BJ (cell line): ENCODE measurements around the gene FREM3. TPM values are rescaled to one million over a fixed set of nuclear protein-coding genes. Genes with fewer than 3 reads are reported as not detected.

Experiments used
- CTCF ChIA-PET: fragments of 350-600 bp; formaldehyde crosslinking; extraction: SDS; loops from one replicate; lab custom pipeline; 2021; ENCODE audit warnings: antibody characterized with exemption, inconsistent platforms; lab: Yijun Ruan, JAX
- POLR2A ChIA-PET: fragments of 300-600 bp; sonication (Branson Sonifier 250); formaldehyde crosslinking; extraction: SDS; loops from one replicate; lab custom pipeline; 2021; ENCODE audit warnings: antibody characterized with exemption; lab: Charles Lee
- DNase-seq: peaks from one replicate; pipeline ENCODE4 v3.0.0-alpha.2; 2011; ENCODE audit warnings: low read depth
- H3K27me3 ChIP-seq: 2 replicates; pipeline ENCODE4 v1.6.0; 2011; ENCODE audit warnings: low read length; ENCODE audit not compliant: control insufficient read depth, insufficient read depth
- H3K36me3 ChIP-seq: 2 replicates; pipeline ENCODE4 v1.5.1; 2011; ENCODE audit warnings: low read length; ENCODE audit not compliant: control insufficient read depth, insufficient read depth
- H3K4me3 ChIP-seq: 2 replicates; pipeline ENCODE4 v1.5.1; 2011; ENCODE audit warnings: low read depth, mild to moderate bottlenecking, control low read depth, low read length
- polyA plus RNA-seq: library from polyadenylated mRNA; depleted of rRNA; stranded (reverse); fragments of >200 nt; gene quantifications from 2 replicates; pipeline ENCODE4 v1.2.3, GENCODE V29; 2011
- TF ChIP-seq, protein P1 (sequence below): IDR thresholded peaks from 2 replicates; pipeline ENCODE4 v1.5.1; 2011; ENCODE audit warnings: low read depth, mild to moderate bottlenecking, control low read depth, inconsistent platforms, low read length, moderate library complexity; ENCODE audit not compliant: insufficient read depth

Gene FREM3
- polyA plus RNA-seq, 1 experiment, result not detected

DNA sequence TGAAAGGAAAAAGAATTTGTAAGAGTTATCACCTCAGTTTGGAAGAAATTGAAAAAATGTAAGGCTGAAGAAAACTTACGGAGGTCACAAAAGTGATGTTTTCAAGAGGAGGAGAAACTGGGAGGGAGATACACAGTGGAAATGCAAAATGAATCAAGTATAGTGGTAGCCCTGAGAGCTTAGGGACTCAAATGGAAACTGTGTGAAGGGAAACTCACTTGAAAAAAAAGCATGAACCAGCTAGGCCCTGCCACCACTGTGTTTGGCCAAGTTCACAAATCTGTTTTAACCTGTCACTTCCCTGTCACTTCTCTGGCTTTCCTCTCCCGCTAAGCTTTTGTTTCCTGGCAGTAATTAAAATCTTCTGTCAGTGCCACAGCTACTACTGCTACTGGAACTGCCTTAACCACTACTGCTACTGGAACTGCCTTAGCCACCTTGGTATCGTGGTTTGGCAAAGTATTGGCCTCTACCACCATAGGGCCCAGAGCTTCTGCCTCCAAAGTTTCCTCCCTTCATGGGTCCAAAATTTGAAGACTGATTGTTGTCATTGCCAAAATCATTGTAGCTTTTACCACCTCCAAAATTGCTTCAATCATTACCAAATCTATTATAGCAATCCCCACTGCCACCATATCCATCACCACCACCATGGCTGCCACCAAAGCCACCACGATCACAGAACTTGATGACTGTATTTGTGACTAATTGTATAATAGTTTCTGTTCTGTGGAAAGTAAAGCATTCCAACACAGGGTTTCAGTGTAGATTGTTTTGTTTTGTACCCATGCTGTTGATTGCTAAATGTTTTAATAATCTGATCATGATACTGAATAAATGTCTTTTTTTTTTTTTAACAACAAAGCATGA is 145.5 kb downstream of the FREM3 start:
- ChIA-PET CTCF (interaction anchor here (0.6 kb wide), 1 partner anchor 28 kb away, joined by 4 read pairs; no protein-coding TSS in a partner anchor), POLR2A (no interaction called here)
- peaks cover 5% of the 10 kb centered on the region for H3K36me3 ChIP-seq
- TF ChIP-seq, protein P1, sequence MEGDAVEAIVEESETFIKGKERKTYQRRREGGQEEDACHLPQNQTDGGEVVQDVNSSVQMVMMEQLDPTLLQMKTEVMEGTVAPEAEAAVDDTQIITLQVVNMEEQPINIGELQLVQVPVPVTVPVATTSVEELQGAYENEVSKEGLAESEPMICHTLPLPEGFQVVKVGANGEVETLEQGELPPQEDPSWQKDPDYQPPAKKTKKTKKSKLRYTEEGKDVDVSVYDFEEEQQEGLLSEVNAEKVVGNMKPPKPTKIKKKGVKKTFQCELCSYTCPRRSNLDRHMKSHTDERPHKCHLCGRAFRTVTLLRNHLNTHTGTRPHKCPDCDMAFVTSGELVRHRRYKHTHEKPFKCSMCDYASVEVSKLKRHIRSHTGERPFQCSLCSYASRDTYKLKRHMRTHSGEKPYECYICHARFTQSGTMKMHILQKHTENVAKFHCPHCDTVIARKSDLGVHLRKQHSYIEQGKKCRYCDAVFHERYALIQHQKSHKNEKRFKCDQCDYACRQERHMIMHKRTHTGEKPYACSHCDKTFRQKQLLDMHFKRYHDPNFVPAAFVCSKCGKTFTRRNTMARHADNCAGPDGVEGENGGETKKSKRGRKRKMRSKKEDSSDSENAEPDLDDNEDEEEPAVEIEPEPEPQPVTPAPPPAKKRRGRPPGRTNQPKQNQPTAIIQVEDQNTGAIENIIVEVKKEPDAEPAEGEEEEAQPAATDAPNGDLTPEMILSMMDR, result no peak
- DNase-seq, result no peak
- H3K27me3 ChIP-seq, result no peaks in the 10 kb centered on the region
- no peak overlapping the region for H3K4me3 ChIP-seq

DNA sequence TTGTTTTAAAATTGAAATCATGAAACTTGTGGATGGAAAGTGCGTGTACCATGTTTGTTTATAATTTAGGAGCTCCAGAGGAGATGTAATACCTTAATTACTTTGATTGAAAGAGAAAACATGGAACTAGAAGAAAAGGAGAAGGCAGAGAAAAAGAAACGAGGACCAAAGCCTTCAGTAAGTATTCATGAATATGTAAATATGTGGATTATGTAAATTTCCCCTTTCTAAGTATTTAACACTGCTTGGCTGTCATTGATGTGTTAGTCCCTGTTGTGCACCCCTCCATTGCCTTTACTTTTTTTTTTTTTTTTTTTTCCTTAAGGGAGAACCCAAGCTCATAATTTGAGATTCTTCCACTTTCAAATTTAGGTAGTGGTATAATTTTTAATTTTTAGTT is 150.5 kb downstream of the FREM3 start:
- no peak for DNase-seq
- peaks cover 6% of the 10 kb centered on the region for H3K36me3 ChIP-seq
- no peaks in the 10 kb centered on the region for H3K27me3 ChIP-seq
- ChIA-PET CTCF (no interaction called here), POLR2A (no interaction called here)
- TF ChIP-seq, protein P1, result no peak
- no peak overlapping the region for H3K4me3 ChIP-seq

DNA sequence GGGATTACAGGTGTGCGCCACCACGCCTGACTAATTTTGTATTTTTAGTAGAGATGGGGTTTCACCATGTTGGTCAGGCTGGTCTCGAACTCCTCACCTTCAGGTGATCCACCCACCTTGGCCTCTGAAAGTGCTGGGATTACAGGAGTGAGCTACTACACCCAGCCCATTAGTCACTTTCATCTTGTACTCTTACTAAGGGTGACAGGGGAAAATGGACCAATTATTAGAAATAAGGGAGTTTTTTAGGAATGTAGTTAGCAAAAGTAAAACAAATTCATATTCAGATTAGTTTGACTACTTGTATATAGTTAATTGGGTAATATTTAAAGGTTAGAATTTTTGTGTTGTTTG is 160.8 kb downstream of the FREM3 start:
- Histone ChIP-seq H3K27me3 (no peaks in the 10 kb centered on the region), H3K36me3 (peaks cover 7% of the 10 kb centered on the region), H3K4me3 (no peak overlapping the region)
- POLR2A ChIA-PET, result no interaction called here
- TF ChIP-seq, protein P1, result no peak
- CTCF ChIA-PET, result no interaction called here
- DNase-seq, result no peak

DNA sequence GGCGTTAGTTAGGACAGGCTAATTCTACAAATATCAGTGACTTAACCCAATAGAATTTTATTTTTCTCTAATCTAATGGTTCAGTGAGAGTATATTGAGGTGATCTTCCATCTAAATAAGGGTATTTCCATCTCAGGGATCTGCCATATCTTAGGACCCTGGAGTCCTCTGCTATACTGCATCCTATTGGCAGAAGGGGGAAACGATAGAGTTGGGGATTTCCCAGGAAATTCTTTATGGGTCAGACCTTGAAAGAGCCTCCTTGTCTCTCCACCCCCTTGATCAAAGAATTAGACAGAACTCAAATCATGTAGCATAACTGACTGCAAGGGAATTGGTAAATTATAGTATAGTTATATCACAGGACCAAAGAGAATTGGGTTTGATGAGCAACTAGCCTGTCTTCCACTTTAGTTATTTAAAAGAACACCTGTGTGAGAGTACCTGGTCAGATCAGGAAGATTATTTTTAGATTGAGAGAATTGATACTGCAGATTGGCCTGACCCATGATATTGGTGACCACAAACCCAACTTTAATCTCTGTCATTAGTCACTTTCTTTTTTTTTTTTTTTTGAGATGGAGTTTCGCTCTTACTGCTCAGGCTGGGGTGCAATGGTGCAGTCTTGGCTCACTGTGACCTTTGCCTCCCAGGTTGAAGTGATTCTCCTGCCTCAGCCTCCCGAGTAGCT is 161.4 kb downstream of the FREM3 start:
- POLR2A ChIA-PET, result no interaction called here
- TF ChIP-seq, protein P1, result no peak
- Histone ChIP-seq H3K36me3 (peaks cover 7% of the 10 kb centered on the region), H3K4me3 (no peak overlapping the region), H3K27me3 (no peaks in the 10 kb centered on the region)
- no peak for DNase-seq
- CTCF ChIA-PET, result no interaction called here

DNA sequence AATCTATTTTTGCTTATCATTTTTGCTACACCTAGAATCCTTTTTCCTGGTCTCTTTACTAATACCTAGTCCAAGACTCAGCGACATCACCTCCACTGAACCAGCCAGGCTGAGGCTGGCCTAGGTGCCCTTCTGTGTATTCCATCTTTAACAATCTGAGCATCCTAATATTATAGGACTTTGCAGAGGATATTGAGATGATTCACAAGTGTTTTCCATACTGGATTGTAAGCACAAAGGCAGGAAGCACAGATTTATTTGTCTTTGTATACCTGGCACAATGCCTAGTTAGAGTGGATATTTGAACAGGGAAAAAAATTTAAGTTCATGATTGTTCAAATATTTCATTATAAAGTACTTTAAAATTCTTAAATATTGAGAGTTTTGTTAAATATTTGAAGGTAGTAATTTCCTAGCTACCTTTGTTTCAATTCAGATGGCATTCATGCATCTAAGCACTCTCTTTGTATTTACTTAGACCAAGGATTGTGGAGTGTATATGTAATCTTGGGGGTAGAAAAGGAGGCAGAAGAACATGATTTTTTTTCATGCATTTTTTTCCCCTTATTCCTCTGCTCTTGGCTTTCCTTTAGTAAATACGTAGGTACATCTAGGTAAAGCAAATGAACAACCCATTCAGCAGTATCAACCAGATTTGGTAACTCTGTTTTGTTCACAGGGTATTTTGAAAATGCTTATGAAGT is 168.5 kb downstream of the FREM3 start:
- Histone ChIP-seq H3K36me3 (peaks cover 11% of the 10 kb centered on the region), H3K4me3 (no peak overlapping the region), H3K27me3 (no peaks in the 10 kb centered on the region)
- no peak for DNase-seq
- TF ChIP-seq, protein P1, result no peak
- POLR2A ChIA-PET, result no interaction called here
- CTCF ChIA-PET, result interaction anchor here (0.7 to 2.1 kb wide), 6 partner anchors 9 to 449 kb away, joined by 3 to 12 read pairs (median 6); partner anchors contain the start of gene SMARCA5
